Mesothelial cell of epicardium (in vitro differentiated cells): ENCODE data around the gene LRRC41. TPM values are rescaled to one million over a fixed set of nuclear protein-coding genes. Genes with fewer than 3 reads are reported as not detected.

Source experiments
- DNase-seq, 2 experiments: peaks; one replicate each; pipeline ENCODE4 v3.0.0; 2021; ENCODE audit warnings: low spot score in 2 of 2; ENCODE audit not compliant: unreplicated experiment in 2 of 2
- H3K27ac Mint-ChIP-seq: 2 replicates; pipeline ENCODE4 v1.8.0; 2021; ENCODE audit warnings: mixed read lengths
- H3K27me3 Mint-ChIP-seq: 2 replicates; pipeline ENCODE4 v1.8.0; 2021; ENCODE audit warnings: low read depth, mixed read lengths
- H3K36me3 Mint-ChIP-seq: 2 replicates; pipeline ENCODE4 v1.8.0; 2021; ENCODE audit warnings: mixed read lengths
- H3K4me1 Mint-ChIP-seq: 2 replicates; pipeline ENCODE4 v1.8.0; 2021; ENCODE audit warnings: mixed read lengths
- H3K4me3 Mint-ChIP-seq: 2 replicates; pipeline ENCODE4 v1.8.0; 2021; ENCODE audit warnings: mild to moderate bottlenecking, moderate library complexity, mixed read lengths
- H3K9me3 Mint-ChIP-seq: 2 replicates; pipeline ENCODE4 v1.8.0; 2021; ENCODE audit warnings: mixed read lengths
- total RNA-seq: library from RNA; stranded (reverse); gene quantifications from 3 replicates; pipeline ENCODE4 v1.2.1, GENCODE V29; 2021
- TF ChIP-seq, protein P1 (sequence below): fragments of 200-600 bp; sonication (generic); IDR thresholded peaks from one replicate; pipeline ENCODE4 v1.5.0; 2021; ENCODE audit warnings: antibody characterized with exemption; ENCODE audit not compliant: unreplicated experiment

Gene LRRC41
- total RNA-seq, 1 donor from 2014 or later = 122 TPM

DNA sequence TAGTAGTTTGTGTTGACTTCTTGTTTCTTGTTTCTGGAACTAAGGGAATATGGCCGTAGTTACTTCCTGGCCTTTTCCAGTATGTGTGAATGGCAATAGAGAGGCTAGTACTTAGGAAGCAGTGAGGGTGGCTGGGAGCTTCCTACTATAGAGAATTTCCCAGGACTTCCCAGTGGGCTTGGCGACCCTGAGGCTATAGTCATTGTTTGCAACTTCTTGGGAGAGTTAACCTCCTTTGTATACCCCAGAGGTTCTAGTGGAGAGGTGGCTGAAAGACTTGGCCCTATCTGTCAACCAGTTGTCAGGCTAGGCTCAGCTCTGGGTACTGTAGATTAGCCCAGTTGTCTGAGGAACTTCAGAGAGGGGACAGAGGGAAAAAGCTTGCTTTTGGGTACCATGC lies 40.3 kb downstream of the LRRC41 start:
- Mint-ChIP-seq H3K27ac (no peak overlapping the region), H3K4me1 (no peaks in the 10 kb centered on the region), H3K4me3 (no peak overlapping the region), H3K36me3 (peaks cover 17% of the 10 kb centered on the region), H3K9me3 (no peaks in the 10 kb centered on the region), H3K27me3 (no peaks in the 10 kb centered on the region)
- TF ChIP-seq, protein P1, sequence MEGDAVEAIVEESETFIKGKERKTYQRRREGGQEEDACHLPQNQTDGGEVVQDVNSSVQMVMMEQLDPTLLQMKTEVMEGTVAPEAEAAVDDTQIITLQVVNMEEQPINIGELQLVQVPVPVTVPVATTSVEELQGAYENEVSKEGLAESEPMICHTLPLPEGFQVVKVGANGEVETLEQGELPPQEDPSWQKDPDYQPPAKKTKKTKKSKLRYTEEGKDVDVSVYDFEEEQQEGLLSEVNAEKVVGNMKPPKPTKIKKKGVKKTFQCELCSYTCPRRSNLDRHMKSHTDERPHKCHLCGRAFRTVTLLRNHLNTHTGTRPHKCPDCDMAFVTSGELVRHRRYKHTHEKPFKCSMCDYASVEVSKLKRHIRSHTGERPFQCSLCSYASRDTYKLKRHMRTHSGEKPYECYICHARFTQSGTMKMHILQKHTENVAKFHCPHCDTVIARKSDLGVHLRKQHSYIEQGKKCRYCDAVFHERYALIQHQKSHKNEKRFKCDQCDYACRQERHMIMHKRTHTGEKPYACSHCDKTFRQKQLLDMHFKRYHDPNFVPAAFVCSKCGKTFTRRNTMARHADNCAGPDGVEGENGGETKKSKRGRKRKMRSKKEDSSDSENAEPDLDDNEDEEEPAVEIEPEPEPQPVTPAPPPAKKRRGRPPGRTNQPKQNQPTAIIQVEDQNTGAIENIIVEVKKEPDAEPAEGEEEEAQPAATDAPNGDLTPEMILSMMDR = no peak
- DNase-seq = no peak

DNA sequence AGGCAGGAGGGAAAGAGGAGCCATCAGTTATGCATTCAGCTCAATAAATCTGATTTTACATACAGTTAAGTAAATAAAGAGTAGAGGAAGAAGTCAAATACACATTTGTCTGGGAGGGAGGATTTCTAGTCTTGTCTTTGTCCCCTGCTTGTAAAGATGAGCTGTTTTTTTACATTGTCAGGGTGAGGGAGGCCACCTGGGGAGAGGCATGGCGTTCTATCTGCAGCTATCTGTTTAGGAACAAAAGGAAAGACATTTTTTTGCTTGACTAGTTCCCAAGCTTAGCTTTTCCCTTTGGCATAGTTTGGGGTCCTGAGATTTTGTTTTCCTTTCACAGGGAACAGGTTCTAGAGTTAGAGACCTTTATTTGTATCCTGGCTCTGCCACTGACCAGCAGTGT lies 40.9 kb downstream of the LRRC41 start:
- Mint-ChIP-seq H3K4me3 (no peak overlapping the region), H3K4me1 (no peaks in the 10 kb centered on the region), H3K9me3 (no peaks in the 10 kb centered on the region), H3K36me3 (peaks cover 17% of the 10 kb centered on the region), H3K27ac (no peak overlapping the region), H3K27me3 (no peaks in the 10 kb centered on the region)
- TF ChIP-seq, protein P1 = no peak
- no peak for DNase-seq

DNA sequence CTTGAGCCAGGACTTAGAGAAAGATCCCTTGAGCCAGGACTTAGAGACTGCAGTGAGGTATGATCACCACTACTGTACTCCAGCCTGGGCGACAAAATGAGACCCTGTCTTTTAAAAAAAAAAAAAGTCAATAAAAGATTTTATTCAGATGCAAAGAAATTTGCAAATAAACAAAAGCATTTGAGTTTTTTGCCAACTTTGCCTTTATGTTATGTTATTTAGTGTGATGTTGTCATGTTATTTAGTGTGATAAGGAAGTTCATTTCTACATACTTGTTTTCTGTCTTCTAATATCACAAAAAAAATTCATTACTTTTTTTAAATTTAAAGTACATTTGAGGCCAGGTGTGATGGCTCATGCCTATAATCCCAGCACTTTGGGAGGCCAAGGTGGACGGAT lies 46.9 kb downstream of the LRRC41 start:
- no peak for DNase-seq
- Mint-ChIP-seq H3K9me3 (no peaks in the 10 kb centered on the region), H3K27ac (no peak overlapping the region), H3K27me3 (no peaks in the 10 kb centered on the region), H3K36me3 (peaks cover 19% of the 10 kb centered on the region), H3K4me3 (no peak overlapping the region), H3K4me1 (no peaks in the 10 kb centered on the region)
- TF ChIP-seq, protein P1 = no peak

DNA sequence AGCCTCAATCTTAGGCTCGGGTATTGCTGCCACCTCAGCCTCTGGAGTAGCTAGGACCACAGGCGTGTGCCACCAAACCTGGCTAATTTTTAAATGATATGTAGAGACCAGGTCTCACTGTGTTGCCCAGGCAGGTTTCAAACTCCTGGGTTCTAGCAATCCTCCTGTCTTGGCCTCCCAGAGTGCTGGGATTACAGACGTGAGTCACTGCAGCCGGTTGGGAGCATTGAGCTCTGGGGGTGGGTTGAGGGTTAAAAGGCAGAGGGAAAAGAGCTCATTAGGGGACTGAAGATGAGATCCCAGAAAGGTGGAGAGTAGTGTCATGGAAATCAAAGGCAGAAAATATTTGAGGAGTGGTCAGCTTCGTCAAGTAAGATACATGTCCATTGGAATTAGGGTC lies 48.7 kb downstream of the LRRC41 start:
- TF ChIP-seq, protein P1 = no peak
- no peak for DNase-seq
- Mint-ChIP-seq H3K27me3 (no peaks in the 10 kb centered on the region), H3K9me3 (no peaks in the 10 kb centered on the region), H3K27ac (no peak overlapping the region), H3K36me3 (peaks cover 15% of the 10 kb centered on the region), H3K4me1 (peaks cover under 1% of the 10 kb centered on the region), H3K4me3 (no peak overlapping the region)

DNA sequence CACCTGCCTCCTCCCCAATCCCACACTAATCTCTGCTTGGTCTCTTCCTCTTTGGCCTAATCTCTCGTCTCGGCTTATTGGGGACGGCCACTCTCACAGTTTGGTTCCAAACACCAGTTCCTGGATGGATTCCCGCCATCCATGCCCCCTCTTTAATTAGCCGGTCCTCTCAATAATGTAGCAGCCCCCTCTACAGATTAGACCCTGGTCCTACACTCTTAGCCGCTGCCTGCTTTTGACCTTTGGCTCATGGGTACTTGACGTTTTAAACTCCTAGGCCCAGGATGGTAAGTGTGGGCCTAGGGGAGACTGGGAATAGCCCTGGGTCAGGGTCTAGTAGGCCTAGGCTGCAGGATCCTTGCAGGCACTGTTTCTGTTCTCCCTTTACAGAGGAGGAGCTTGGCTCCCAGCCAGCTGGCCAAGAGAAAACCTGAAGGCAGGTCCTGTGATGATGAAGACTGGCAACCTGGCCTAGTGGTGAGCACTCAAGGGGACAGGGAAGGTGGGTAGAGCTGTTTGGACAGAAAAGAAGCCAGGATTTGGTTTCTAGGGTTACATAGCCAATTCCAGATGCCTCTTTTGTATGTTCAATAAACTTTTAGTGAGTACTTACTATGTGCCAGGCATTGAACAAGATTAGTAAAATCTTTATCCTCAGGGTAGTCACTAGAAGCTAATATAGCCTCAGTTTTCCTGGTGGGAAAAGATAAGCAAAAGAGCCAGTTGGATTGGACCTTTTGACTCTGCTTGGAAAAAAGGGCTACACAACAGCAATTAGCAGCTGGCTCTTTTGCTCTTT lies 55.1 kb downstream of the LRRC41 start:
- H3K4me3 Mint-ChIP-seq = peak overlapping the region; percentile 96
- no peak for DNase-seq
- H3K36me3 Mint-ChIP-seq = peaks cover 13% of the 10 kb centered on the region
- no peaks in the 10 kb centered on the region for H3K9me3 Mint-ChIP-seq
- H3K27me3 Mint-ChIP-seq = no peaks in the 10 kb centered on the region
- H3K27ac Mint-ChIP-seq = peak overlapping the region; percentile 67
- H3K4me1 Mint-ChIP-seq = peaks cover 12% of the 10 kb centered on the region
- TF ChIP-seq, protein P1 = no peak
